Thyroid gland (tissue), 4 donors: ENCODE measurements around the gene PIANP.

Source experiments
- POLR2A ChIP-seq, 2 donors: fragments of 450-650 bp; IDR thresholded peaks; one replicate each; pipeline ENCODE4 v1.6.1; 2017; ENCODE audit warnings: antibody characterized with exemption in 2 of 2, mild to moderate bottlenecking in 2 of 2, moderate library complexity in 1 of 2
- TF ChIP-seq, protein P1 (sequence below), 6 experiments: fragments of 200-600 bp in 3 of 6; fragments of 450-650 bp in 3 of 6; sonication (generic) in 3 of 6; IDR thresholded peaks; one replicate each; pipeline ENCODE4 v1.5.1; 2016 to 2019; ENCODE audit warnings: antibody characterized with exemption in 6 of 6, mild to moderate bottlenecking in 2 of 6, inconsistent platforms in 1 of 6, moderate library complexity in 1 of 6

DNA sequence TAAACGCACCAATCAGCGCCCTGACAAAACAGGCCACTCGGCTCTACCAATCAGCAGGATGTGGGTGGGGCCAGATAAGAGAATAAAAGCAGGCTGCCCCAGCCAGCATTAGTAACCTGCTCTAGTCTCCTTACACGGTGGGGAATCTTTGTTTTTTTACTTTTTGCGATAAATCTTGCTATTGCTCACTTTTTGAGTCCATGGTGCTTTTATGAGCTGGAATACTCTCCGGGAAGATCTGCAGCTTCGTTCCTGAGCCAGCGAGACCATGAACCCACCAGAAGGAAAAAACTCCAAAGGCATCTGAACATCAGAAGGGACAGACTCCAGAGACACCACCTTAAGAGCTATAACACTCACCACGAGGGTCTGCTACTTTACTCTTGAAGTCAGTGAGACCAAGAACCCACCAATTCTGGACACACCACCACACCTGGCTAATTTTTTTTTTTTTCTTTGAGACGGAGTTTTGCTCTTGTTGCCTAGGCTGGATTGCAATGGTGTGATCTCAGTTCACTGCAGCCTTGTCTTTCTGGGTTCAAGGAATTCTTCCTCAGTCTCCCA is 16.3 kb upstream of the PIANP start:
- TF ChIP-seq, protein P1, sequence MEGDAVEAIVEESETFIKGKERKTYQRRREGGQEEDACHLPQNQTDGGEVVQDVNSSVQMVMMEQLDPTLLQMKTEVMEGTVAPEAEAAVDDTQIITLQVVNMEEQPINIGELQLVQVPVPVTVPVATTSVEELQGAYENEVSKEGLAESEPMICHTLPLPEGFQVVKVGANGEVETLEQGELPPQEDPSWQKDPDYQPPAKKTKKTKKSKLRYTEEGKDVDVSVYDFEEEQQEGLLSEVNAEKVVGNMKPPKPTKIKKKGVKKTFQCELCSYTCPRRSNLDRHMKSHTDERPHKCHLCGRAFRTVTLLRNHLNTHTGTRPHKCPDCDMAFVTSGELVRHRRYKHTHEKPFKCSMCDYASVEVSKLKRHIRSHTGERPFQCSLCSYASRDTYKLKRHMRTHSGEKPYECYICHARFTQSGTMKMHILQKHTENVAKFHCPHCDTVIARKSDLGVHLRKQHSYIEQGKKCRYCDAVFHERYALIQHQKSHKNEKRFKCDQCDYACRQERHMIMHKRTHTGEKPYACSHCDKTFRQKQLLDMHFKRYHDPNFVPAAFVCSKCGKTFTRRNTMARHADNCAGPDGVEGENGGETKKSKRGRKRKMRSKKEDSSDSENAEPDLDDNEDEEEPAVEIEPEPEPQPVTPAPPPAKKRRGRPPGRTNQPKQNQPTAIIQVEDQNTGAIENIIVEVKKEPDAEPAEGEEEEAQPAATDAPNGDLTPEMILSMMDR (IDR thresholded peaks at IDR 0.05) = no peak
- TF ChIP-seq POLR2A (IDR thresholded peaks at IDR 0.05) = no peak
